Chondrocyte (in vitro differentiated cells): ENCODE results near the gene UFSP2. TPM values are rescaled to one million over a fixed set of nuclear protein-coding genes. Genes with fewer than 3 reads are reported as not detected.
A peak's percentile ranks its signal among the peaks of the same experiment; 100 is the strongest.

Experiments
- DNase-seq: peaks from one replicate; pipeline ENCODE4 v3.0.0; 2021; ENCODE audit warnings: mixed read lengths, low spot score
- H3K27ac Mint-ChIP-seq: one replicate; pipeline ENCODE4 v1.8.0; 2021; ENCODE audit warnings: mild to moderate bottlenecking, moderate library complexity, mixed read lengths; ENCODE audit not compliant: unreplicated experiment
- H3K27me3 Mint-ChIP-seq: 2 replicates; pipeline ENCODE4 v1.8.0; 2021; ENCODE audit warnings: low read depth, mixed read lengths
- H3K36me3 Mint-ChIP-seq: 2 replicates; pipeline ENCODE4 v1.8.0; 2021; ENCODE audit warnings: low read depth, mixed read lengths
- H3K4me1 Mint-ChIP-seq: 2 replicates; pipeline ENCODE4 v1.8.0; 2021; ENCODE audit warnings: low read depth, mild to moderate bottlenecking, mixed read lengths
- H3K4me3 Mint-ChIP-seq: one replicate; pipeline ENCODE4 v1.8.0; 2021; ENCODE audit warnings: mild to moderate bottlenecking, moderate library complexity, mixed read lengths; ENCODE audit not compliant: unreplicated experiment
- H3K9me3 Mint-ChIP-seq: 2 replicates; pipeline ENCODE4 v1.8.0; 2021; ENCODE audit warnings: low read depth, mixed read lengths
- total RNA-seq: library from RNA; stranded (reverse); gene quantifications from 3 replicates; pipeline ENCODE4 v1.2.1, GENCODE V29; 2021
- TF ChIP-seq, protein P1 (sequence below): fragments of 200-600 bp; sonication (generic); IDR thresholded peaks from 2 replicates; pipeline ENCODE4 v1.5.0; 2021; ENCODE audit warnings: antibody characterized with exemption, mild to moderate bottlenecking, moderate library complexity

UFSP2 gene
- total RNA-seq, 1 donor from 2014 or later: 33.0 TPM

DNA sequence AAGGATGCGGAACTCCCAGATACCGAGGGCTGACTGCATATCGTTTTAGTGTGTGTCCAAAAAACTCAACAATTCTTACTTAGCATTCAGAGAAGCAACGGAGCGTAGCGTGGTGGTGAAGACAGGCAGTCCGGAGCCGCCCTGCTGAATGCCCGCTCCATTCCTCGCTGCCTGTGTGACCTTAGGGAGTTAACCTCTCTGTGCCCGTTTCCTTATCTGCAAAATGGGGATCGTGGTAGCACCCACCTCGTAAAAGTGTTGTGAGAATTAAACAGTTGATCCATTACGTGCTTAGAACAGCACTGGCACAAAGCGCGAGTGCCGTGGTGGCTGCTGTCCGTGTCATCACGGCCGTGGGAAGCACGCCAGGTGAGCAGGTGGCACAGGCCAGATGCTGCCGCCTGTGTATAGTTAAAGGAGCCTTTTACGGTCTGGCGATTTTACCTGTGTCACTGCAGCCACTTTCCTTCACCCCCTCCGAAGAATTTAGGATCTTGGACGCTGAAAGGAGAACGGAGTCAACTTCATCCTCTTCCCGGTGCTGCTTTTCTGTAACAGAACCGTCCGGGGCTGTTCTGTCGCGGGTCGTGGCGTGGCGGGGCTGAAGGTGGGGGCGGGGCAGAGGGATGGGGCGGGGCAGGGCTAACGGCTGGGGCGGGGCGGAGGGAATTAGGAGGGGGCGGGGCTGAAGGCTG lies 44.9 kb upstream of the UFSP2 start:
- Mint-ChIP-seq H3K27ac (peak overlapping the region; percentile 71), H3K4me3 (peak overlapping the region; percentile 84), H3K36me3 (no peaks in the 10 kb centered on the region), H3K4me1 (peaks cover 31% of the 10 kb centered on the region), H3K9me3 (no peaks in the 10 kb centered on the region), H3K27me3 (no peaks in the 10 kb centered on the region)
- TF ChIP-seq, protein P1, sequence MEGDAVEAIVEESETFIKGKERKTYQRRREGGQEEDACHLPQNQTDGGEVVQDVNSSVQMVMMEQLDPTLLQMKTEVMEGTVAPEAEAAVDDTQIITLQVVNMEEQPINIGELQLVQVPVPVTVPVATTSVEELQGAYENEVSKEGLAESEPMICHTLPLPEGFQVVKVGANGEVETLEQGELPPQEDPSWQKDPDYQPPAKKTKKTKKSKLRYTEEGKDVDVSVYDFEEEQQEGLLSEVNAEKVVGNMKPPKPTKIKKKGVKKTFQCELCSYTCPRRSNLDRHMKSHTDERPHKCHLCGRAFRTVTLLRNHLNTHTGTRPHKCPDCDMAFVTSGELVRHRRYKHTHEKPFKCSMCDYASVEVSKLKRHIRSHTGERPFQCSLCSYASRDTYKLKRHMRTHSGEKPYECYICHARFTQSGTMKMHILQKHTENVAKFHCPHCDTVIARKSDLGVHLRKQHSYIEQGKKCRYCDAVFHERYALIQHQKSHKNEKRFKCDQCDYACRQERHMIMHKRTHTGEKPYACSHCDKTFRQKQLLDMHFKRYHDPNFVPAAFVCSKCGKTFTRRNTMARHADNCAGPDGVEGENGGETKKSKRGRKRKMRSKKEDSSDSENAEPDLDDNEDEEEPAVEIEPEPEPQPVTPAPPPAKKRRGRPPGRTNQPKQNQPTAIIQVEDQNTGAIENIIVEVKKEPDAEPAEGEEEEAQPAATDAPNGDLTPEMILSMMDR: no peak
- no peak for DNase-seq

DNA sequence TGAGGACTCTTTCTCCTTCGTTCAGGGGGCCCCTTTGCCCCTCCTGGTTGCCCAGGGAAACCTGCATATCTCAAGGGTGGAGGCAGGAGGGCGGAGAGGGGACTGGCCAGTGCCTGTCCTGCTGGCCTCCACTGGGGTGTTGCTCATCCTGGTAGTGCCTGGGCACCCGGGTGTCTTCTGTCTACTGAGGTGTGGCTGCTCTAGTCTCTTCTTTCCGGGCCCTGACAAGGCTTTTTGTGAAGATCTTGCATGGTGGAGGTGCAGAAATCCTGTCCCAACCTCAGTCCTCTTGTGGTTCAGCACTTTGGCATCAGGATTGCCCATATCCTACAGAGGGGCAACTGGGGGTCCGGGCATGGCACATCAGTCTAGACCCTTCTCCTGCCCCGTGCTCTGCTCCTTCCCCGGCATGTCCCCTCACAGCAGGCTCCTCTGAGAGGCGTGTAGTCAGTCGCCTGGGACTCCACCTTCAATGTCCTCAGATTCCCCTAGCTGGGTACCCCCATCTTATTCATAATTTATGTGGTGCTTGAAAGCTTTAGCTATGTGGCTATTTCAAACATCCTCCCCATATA lies 43.9 kb upstream of the UFSP2 start:
- H3K36me3 Mint-ChIP-seq: no peaks in the 10 kb centered on the region
- H3K9me3 Mint-ChIP-seq: no peaks in the 10 kb centered on the region
- DNase-seq: no peak
- no peak overlapping the region for H3K27ac Mint-ChIP-seq
- H3K4me1 Mint-ChIP-seq: peaks cover 40% of the 10 kb centered on the region
- TF ChIP-seq, protein P1: no peak
- no peak overlapping the region for H3K4me3 Mint-ChIP-seq
- no peaks in the 10 kb centered on the region for H3K27me3 Mint-ChIP-seq

DNA sequence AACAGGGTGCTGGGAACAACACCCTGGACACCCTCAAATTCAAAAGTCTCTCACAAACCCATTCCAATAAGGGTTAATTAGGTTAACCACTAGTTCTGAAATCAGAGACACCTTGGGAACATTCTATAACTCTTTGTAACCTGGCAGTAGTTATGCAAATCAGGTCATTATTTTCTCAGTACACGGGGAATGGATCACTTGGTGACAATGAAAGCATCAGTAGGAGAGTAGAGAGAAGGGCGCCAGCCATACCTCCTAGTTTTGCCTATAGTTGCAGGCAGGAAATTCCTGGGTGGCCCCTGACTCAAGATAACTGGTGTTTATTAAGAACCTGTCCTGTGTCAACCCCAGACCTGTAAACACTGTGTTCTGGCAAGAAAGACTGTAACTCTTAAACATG lies 43.2 kb upstream of the UFSP2 start:
- no peak for DNase-seq
- H3K4me1 Mint-ChIP-seq: peaks cover 40% of the 10 kb centered on the region
- TF ChIP-seq, protein P1: no peak
- no peaks in the 10 kb centered on the region for H3K9me3 Mint-ChIP-seq
- H3K4me3 Mint-ChIP-seq: no peak overlapping the region
- H3K27ac Mint-ChIP-seq: no peak overlapping the region
- no peaks in the 10 kb centered on the region for H3K27me3 Mint-ChIP-seq
- no peaks in the 10 kb centered on the region for H3K36me3 Mint-ChIP-seq

DNA sequence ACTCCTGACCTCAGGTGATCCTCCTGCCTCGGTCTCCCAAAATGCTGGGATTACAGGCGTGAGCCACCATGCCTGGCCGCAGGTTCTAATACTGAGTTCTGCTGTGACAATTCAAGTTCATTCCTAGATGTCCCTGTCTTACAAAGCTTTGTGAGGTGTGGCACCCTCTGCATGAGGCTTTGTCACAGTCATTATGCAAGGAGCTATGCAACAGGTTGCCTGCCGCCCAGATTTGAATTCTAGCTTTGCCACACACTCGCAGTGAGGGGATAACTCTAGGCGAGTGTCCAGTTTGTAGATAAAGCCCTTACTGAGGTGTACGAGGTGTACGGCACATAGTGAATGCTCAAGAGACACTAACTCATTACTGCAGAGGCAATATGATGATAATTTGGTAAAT lies 42.2 kb upstream of the UFSP2 start:
- no peaks in the 10 kb centered on the region for H3K36me3 Mint-ChIP-seq
- peaks cover 43% of the 10 kb centered on the region for H3K4me1 Mint-ChIP-seq
- TF ChIP-seq, protein P1: no peak
- no peaks in the 10 kb centered on the region for H3K9me3 Mint-ChIP-seq
- no peak for DNase-seq
- H3K4me3 Mint-ChIP-seq: no peak overlapping the region
- H3K27ac Mint-ChIP-seq: no peak overlapping the region
- H3K27me3 Mint-ChIP-seq: no peaks in the 10 kb centered on the region

DNA sequence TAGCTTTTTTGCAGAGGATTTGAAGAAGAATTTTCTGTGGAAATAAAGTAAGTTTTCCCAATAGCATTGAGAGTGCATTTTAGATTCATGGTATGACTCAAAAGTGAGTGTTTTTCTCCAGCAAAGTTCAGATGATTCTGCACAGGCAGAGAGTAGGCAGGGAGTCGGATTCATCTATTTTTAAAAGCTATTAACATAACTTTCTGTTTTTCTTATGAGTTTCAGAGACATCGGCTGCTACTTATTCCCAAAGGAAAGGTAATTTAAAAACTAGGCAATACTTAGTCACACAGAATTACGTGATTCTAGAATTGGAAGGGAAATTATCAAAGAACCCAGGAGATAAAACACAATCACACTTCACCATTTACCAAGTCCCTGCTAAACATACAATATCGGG lies 41.3 kb upstream of the UFSP2 start:
- Mint-ChIP-seq H3K36me3 (no peaks in the 10 kb centered on the region), H3K9me3 (no peaks in the 10 kb centered on the region), H3K27ac (peak overlapping the region; percentile 55)

More for the DNA sequence above, 41.3 kb upstream of the UFSP2 start:
- no peak for DNase-seq
- H3K4me1 Mint-ChIP-seq: peaks cover 43% of the 10 kb centered on the region
- TF ChIP-seq, protein P1: no peak
- no peaks in the 10 kb centered on the region for H3K27me3 Mint-ChIP-seq
- H3K4me3 Mint-ChIP-seq: peak overlapping the region; percentile 49
